Fibroblast of lung (primary cell): ENCODE data around the gene FXN. TPM values are rescaled to one million over a fixed set of nuclear protein-coding genes. Genes with fewer than 3 reads are reported as not detected.

ENCODE experiments used
- DNase-seq, 2 donors: peaks; one replicate each; pipeline versions ENCODE4 v3.0.0 to v3.0.0-alpha.2; 2010; ENCODE audit warnings: low read depth in 2 of 2
- H2AFZ ChIP-seq: 2 replicates; pipeline ENCODE4 v1.5.1; 2012; ENCODE audit warnings: low read length, control low read depth, inconsistent platforms
- H3K27ac ChIP-seq: 2 replicates; pipeline ENCODE4 v1.5.1; 2011; ENCODE audit warnings: low read length, control low read depth; ENCODE audit not compliant: insufficient read depth
- H3K27me3 ChIP-seq: 2 replicates; pipeline ENCODE4 v1.5.1; 2011; ENCODE audit warnings: mild to moderate bottlenecking, low read length; ENCODE audit not compliant: control insufficient read depth, insufficient read depth
- H3K36me3 ChIP-seq: 2 replicates; pipeline ENCODE4 v1.5.1; 2011; ENCODE audit warnings: low read length; ENCODE audit not compliant: control insufficient read depth, insufficient read depth
- H3K4me1 ChIP-seq: 2 replicates; pipeline ENCODE4 v1.5.1; 2011; ENCODE audit warnings: low read length; ENCODE audit not compliant: control insufficient read depth, insufficient read depth; ENCODE audit errors: extremely low read depth
- H3K4me2 ChIP-seq: 2 replicates; pipeline ENCODE4 v1.5.1; 2011; ENCODE audit warnings: low read length, control low read depth; ENCODE audit not compliant: insufficient read depth; ENCODE audit errors: extremely low read depth
- H3K4me3 ChIP-seq, 4 experiments: fragments of 200-600 bp in 1 of 4; sonication (generic) in 1 of 4; replicated peaks in 1 of 4; 2 replicates each; pipeline ENCODE4 v1.5.1; 2011 to 2016; ENCODE audit warnings: low read length in 4 of 4, low read depth in 3 of 4, mild to moderate bottlenecking in 3 of 4, control low read depth in 2 of 4, inconsistent platforms in 1 of 4, mixed read lengths in 1 of 4; ENCODE audit not compliant: insufficient read depth in 1 of 4; ENCODE audit errors: control extremely low read depth in 1 of 4
- H3K79me2 ChIP-seq: 2 replicates; pipeline ENCODE4 v1.5.1; 2012; ENCODE audit warnings: mild to moderate bottlenecking, low read length, inconsistent platforms; ENCODE audit not compliant: control insufficient read depth, insufficient read depth
- H3K9ac ChIP-seq: 2 replicates; pipeline ENCODE4 v1.5.1; 2011; ENCODE audit warnings: mild to moderate bottlenecking, low read length, control low read depth; ENCODE audit not compliant: insufficient read depth
- H3K9me3 ChIP-seq: 2 replicates; pipeline ENCODE4 v1.5.1; 2012; ENCODE audit warnings: low read depth, low read length; ENCODE audit not compliant: control insufficient read depth, insufficient read depth
- H4K20me1 ChIP-seq: 2 replicates; pipeline ENCODE4 v1.5.1; 2011; ENCODE audit warnings: low read length; ENCODE audit not compliant: control insufficient read depth, insufficient read depth; ENCODE audit errors: extremely low read depth
- EZH2 ChIP-seq: IDR thresholded peaks from 2 replicates; pipeline ENCODE4 v1.5.1; 2012; ENCODE audit warnings: low read length, control low read depth, mild to moderate bottlenecking; ENCODE audit errors: missing control alignments
- polyA plus RNA-seq, 2 donors: library from polyadenylated mRNA; depleted of rRNA in 1 of 2; stranded (reverse) in 1 of 2; unstranded in 1 of 2; fragments of >200 nt; gene quantifications; 2 replicates each; pipeline ENCODE4 v1.2.1, GENCODE V29; 2011 to 2012; ENCODE audit warnings: missing spikeins in 1 of 2
- total RNA-seq: library from RNA; depleted of rRNA; stranded (reverse); fragments of >200 nt; gene quantifications from 2 replicates; pipeline ENCODE4 v1.2.1, GENCODE V29; 2014
- TF ChIP-seq, protein P1 (sequence below), 2 donors: IDR thresholded peaks in 1 of 2; conservative IDR thresholded peaks in 1 of 2; 1 replicate in 1 of 2; 2 replicates in 1 of 2; pipeline ENCODE4 v1.5.1; 2011 to 2012; ENCODE audit warnings: low read length in 2 of 2, control low read depth in 1 of 2, inconsistent platforms in 1 of 2, low read depth in 1 of 2, mild to moderate bottlenecking in 1 of 2

FXN gene
- total and polyA plus RNA-seq, 2 donors (not counting 1 experiment from before 2014, with no cell fraction given) = 0.99 to 21.6 TPM

DNA sequence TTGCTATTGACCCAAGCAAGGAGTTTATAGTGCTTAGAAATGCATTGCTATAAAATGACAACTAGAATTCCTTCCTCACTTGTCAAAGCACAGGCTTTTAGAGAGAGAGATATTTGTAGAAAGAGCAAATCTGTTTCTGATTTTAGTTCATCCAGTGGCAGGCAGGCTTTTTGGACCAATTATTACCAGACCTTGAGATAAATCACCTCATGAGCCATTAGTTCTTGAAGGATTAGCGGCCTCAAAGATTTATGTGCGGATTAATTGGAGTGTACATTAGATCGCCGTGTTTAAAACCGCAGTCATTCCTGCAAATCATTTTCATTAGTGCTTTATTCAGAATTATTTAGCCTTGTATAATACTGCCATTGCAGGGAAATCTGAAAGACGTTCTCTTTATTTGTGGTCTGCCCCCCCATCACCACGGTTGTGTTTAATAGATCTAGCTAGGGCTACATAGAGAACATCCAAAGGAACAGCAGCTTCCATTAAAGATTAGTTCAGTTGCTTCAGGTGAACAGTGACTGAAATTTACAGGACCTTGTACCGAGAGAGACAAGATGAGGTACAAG, 109.7 kb downstream of the FXN start:
- Histone ChIP-seq H3K4me3 (no peak overlapping the region), H3K9ac (no peak overlapping the region), H3K27me3 (no peaks in the 10 kb centered on the region), H3K27ac (no peak overlapping the region), H4K20me1 (no peaks in the 10 kb centered on the region), H3K9me3 (no peaks in the 10 kb centered on the region), H2AFZ (no peak overlapping the region), H3K79me2 (no peaks in the 10 kb centered on the region), H3K36me3 (no peaks in the 10 kb centered on the region), H3K4me2 (no peak overlapping the region), H3K4me1 (no peaks in the 10 kb centered on the region)
- TF ChIP-seq, protein P1, sequence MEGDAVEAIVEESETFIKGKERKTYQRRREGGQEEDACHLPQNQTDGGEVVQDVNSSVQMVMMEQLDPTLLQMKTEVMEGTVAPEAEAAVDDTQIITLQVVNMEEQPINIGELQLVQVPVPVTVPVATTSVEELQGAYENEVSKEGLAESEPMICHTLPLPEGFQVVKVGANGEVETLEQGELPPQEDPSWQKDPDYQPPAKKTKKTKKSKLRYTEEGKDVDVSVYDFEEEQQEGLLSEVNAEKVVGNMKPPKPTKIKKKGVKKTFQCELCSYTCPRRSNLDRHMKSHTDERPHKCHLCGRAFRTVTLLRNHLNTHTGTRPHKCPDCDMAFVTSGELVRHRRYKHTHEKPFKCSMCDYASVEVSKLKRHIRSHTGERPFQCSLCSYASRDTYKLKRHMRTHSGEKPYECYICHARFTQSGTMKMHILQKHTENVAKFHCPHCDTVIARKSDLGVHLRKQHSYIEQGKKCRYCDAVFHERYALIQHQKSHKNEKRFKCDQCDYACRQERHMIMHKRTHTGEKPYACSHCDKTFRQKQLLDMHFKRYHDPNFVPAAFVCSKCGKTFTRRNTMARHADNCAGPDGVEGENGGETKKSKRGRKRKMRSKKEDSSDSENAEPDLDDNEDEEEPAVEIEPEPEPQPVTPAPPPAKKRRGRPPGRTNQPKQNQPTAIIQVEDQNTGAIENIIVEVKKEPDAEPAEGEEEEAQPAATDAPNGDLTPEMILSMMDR (conservative IDR thresholded peaks at IDR 0.05 in 1 of 2, IDR thresholded peaks at IDR 0.05 in 1 of 2; ENCODE audit: low read depth in 1 of 2, low read length in 2 of 2) = no peak
- TF ChIP-seq EZH2 = no peak
- DNase-seq = no peak

DNA sequence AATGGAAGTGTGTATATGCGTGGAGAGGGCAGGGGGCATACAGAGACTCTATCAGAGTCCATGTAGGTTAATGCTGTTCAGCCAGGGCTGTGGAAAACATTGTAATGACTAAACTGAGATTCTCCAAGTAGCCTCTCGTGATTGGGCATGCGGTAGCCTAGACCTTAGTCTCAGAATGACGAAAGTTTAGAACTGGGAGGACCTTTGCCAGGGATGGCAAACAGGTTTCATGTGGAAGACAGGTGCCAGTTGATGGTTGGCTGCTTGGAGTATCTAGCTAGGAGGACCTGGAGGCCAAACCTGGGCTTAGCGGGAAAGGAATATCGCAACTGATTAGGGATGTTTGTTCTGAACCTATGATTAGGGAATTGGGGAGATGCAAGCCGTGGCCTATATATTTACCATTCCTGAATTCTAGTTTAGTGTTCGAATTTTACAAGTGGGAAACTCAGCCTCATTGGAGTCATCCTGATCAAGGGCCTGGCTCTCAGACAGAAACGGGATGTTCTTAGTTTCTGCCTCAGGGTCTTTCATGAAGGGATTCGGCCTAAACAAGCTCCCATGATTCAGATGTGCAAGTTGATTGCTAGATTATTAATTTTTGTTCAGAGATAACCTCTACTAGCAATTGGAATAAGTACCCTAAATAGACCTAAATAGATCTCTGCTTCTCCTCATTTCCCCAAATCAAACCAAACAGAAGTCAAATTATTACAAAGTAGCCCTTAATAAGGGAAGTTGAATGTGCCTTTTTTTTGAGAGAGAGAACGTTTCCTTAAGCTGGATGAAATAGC, 111.7 kb downstream of the FXN start:
- no peaks in the 10 kb centered on the region for H3K27me3 ChIP-seq

DNA sequence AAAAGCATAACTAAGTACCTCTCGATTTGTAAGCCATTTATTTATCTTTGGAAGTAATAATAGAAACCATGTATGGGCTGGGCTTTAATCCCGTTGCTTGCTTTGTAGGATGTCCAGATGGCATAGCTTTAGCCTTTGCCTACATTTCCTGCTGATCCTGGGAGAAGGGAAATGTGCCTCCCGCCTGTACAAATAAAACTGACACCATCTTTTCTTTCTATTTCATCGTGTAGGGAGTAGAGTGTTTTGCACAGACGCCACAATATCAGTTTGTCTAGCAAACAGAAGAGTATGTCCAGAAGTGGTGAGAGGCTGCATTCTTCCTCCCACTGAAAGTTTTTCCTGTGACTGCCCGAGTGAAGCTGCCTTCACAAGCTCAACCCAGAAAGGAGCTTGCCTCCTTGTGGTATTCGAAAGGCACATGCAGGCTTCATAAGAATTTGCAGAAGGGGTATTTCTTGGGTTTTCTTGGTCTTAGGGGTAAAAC, 113.8 kb downstream of the FXN start:
- no peaks in the 10 kb centered on the region for H4K20me1 ChIP-seq
- H3K9ac ChIP-seq = no peak overlapping the region
- H3K79me2 ChIP-seq = no peaks in the 10 kb centered on the region
- peak overlapping the region in 2 of 4 experiments; percentile 27 to 33 for H3K4me3 ChIP-seq
- peak; percentile 79 to 87 for DNase-seq
- peak overlapping the region; percentile 30 for H3K4me2 ChIP-seq
- no peaks in the 10 kb centered on the region for H3K4me1 ChIP-seq
- no peaks in the 10 kb centered on the region for H3K9me3 ChIP-seq
- H3K36me3 ChIP-seq = no peaks in the 10 kb centered on the region
- no peak overlapping the region for H3K27ac ChIP-seq
- H2AFZ ChIP-seq = peak overlapping the region; percentile 44
- no peaks in the 10 kb centered on the region for H3K27me3 ChIP-seq
- no peak for TF ChIP-seq EZH2
- TF ChIP-seq, protein P1 (conservative IDR thresholded peaks at IDR 0.05 in 1 of 2, IDR thresholded peaks at IDR 0.05 in 1 of 2; ENCODE audit: low read depth in 1 of 2, low read length in 2 of 2) = peak; percentile 64 to 67

More for the DNA sequence above, 111.7 kb downstream of the FXN start:
- no peaks in the 10 kb centered on the region for H3K79me2 ChIP-seq
- H3K4me3 ChIP-seq = no peak overlapping the region
- H3K36me3 ChIP-seq = no peaks in the 10 kb centered on the region
- TF ChIP-seq, protein P1 (conservative IDR thresholded peaks at IDR 0.05 in 1 of 2, IDR thresholded peaks at IDR 0.05 in 1 of 2; ENCODE audit: low read depth in 1 of 2, low read length in 2 of 2) = no peak
- no peak for TF ChIP-seq EZH2
- no peak overlapping the region for H3K9ac ChIP-seq
- H3K4me1 ChIP-seq = no peaks in the 10 kb centered on the region
- H3K4me2 ChIP-seq = no peak overlapping the region
- H3K27ac ChIP-seq = no peak overlapping the region
- DNase-seq = no peak
- no peaks in the 10 kb centered on the region for H3K9me3 ChIP-seq
- no peak overlapping the region for H2AFZ ChIP-seq
- H4K20me1 ChIP-seq = no peaks in the 10 kb centered on the region
